ENCODE data around the gene STK39. TPM values are rescaled to one million over a fixed set of nuclear protein-coding genes. Genes with fewer than 3 reads are reported as not detected.

STK39 gene
- total RNA-seq, 2 experiments from 2014 or later: 7.9 to 9.5 TPM

- peaks cover 47% of the 10 kb centered on the region for H3K36me3 Mint-ChIP-seq (ENCODE audit: low read depth)
- H3K9me3 Mint-ChIP-seq: no peaks in the 10 kb centered on the region
- Histone ChIP-seq H3K4me3 (ENCODE audit: low read length) (no peak overlapping the region), H3K27me3 (ENCODE audit: control insufficient read depth in 1 of 2, insufficient read depth in 2 of 2, low read length in 2 of 2) (no peaks in the 10 kb centered on the region), H3K27ac (ENCODE audit: low read depth in 1 of 2, low read length in 2 of 2) (no peak overlapping the region), H3K9me3 (ENCODE audit: control insufficient read depth in 1 of 2, insufficient read depth in 1 of 2, low read length in 2 of 2) (no peaks in the 10 kb centered on the region), H3K36me3 (ENCODE audit: insufficient read depth, low read length) (peaks cover 17% of the 10 kb centered on the region), H3K4me1 (ENCODE audit: insufficient read depth, low read length) (no peaks in the 10 kb centered on the region)
- ChIA-PET POLR2A (no interaction called here), CTCF (no interaction called here)
- no peak overlapping the region for H3K4me3 Mint-ChIP-seq
- no peak for DNase-seq
- intact Hi-C loops (cut with DNase I, micrococcal nuclease): no loop called here
- H3K27me3 Mint-ChIP-seq: no peaks in the 10 kb centered on the region
- no peak overlapping the region for H3K27ac Mint-ChIP-seq
- no peak for ATAC-seq (ENCODE audit: poor library complexity)
- peaks cover 8% of the 10 kb centered on the region for H3K4me1 Mint-ChIP-seq (ENCODE audit: low read depth)
- TF ChIP-seq CTCF (IDR thresholded peaks at IDR 0.05): no peak
These were observed 98.0 kb downstream of the STK39 start for GRCh38 chr2:168149150-168149974.

GRCh38 chr2:168147830-168148794 lies 99.3 kb downstream of the STK39 start:
- no peak overlapping the region for H3K4me3 Mint-ChIP-seq
- H3K4me1 Mint-ChIP-seq (ENCODE audit: low read depth): peaks cover 8% of the 10 kb centered on the region
- H3K27ac Mint-ChIP-seq: no peak overlapping the region
- Histone ChIP-seq H3K9me3 (ENCODE audit: control insufficient read depth in 1 of 2, insufficient read depth in 1 of 2, low read length in 2 of 2) (no peaks in the 10 kb centered on the region), H3K27ac (ENCODE audit: low read depth in 1 of 2, low read length in 2 of 2) (no peak overlapping the region), H3K4me3 (ENCODE audit: low read length) (no peak overlapping the region), H3K36me3 (ENCODE audit: insufficient read depth, low read length) (peaks cover 17% of the 10 kb centered on the region), H3K27me3 (ENCODE audit: control insufficient read depth in 1 of 2, insufficient read depth in 2 of 2, low read length in 2 of 2) (no peaks in the 10 kb centered on the region), H3K4me1 (ENCODE audit: insufficient read depth, low read length) (no peaks in the 10 kb centered on the region)
- ChIA-PET POLR2A (no interaction called here), CTCF (no interaction called here)
- no peak for DNase-seq
- ATAC-seq (ENCODE audit: poor library complexity): no peak
- no peaks in the 10 kb centered on the region for H3K27me3 Mint-ChIP-seq
- TF ChIP-seq CTCF (IDR thresholded peaks at IDR 0.05): no peak
- intact Hi-C loops (cut with DNase I, micrococcal nuclease): no loop called here
- H3K36me3 Mint-ChIP-seq (ENCODE audit: low read depth): peaks cover 36% of the 10 kb centered on the region
- no peaks in the 10 kb centered on the region for H3K9me3 Mint-ChIP-seq

GRCh38 chr2:168146892-168147810 lies 100.2 kb downstream of the STK39 start:
- Histone ChIP-seq H3K36me3 (ENCODE audit: insufficient read depth, low read length) (peaks cover 15% of the 10 kb centered on the region), H3K4me1 (ENCODE audit: insufficient read depth, low read length) (no peaks in the 10 kb centered on the region), H3K4me3 (ENCODE audit: low read length) (no peak overlapping the region), H3K27me3 (ENCODE audit: control insufficient read depth in 1 of 2, insufficient read depth in 2 of 2, low read length in 2 of 2) (no peaks in the 10 kb centered on the region), H3K27ac (ENCODE audit: low read depth in 1 of 2, low read length in 2 of 2) (no peak overlapping the region), H3K9me3 (ENCODE audit: control insufficient read depth in 1 of 2, insufficient read depth in 1 of 2, low read length in 2 of 2) (no peaks in the 10 kb centered on the region)
- DNase-seq (no peak), ATAC-seq (ENCODE audit: poor library complexity) (no peak)
- H3K9me3 Mint-ChIP-seq: no peaks in the 10 kb centered on the region
- intact Hi-C loops (cut with DNase I, micrococcal nuclease): no loop called here
- peaks cover 8% of the 10 kb centered on the region for H3K4me1 Mint-ChIP-seq (ENCODE audit: low read depth)
- H3K36me3 Mint-ChIP-seq (ENCODE audit: low read depth): peaks cover 27% of the 10 kb centered on the region
- TF ChIP-seq CTCF (IDR thresholded peaks at IDR 0.05): no peak
- H3K27me3 Mint-ChIP-seq: no peaks in the 10 kb centered on the region
- H3K27ac Mint-ChIP-seq: no peak overlapping the region
- POLR2A ChIA-PET: no interaction called here
- no peak overlapping the region for H3K4me3 Mint-ChIP-seq
- CTCF ChIA-PET: no interaction called here
